ENCODE results near the gene ENOPH1.
"Not testable (repeated sequence)": the region's sequence is repeated elsewhere in the genome, so short reads cannot be mapped to it uniquely, and the experiment has no call there.

The ENOPH1 gene

GRCh38 chr4:82473080-82473479, 42.7 kb downstream of the ENOPH1 start:
- DNase-seq (ENCODE audit: low spot score), result not testable (repeated sequence)

GRCh38 chr4:82473621-82474164, 43.3 kb downstream of the ENOPH1 start:
- DNase-seq (ENCODE audit: low spot score), result no peak

- DNase-seq (ENCODE audit: low spot score), result not testable (repeated sequence)
Observed at GRCh38 chr4:82475931-82476330, 45.5 kb downstream of the ENOPH1 start.

GRCh38 chr4:82477469-82477868, 47.1 kb downstream of the ENOPH1 start:
- DNase-seq (ENCODE audit: low spot score), result not testable (repeated sequence)

GRCh38 chr4:82479562-82479961, 49.2 kb downstream of the ENOPH1 start:
- DNase-seq (ENCODE audit: low spot score), result no peak

- DNase-seq (ENCODE audit: low spot score), result no peak
Observed at GRCh38 chr4:82480771-82481505, 50.5 kb downstream of the ENOPH1 start.

- no peak for DNase-seq (ENCODE audit: low spot score)
Observed at GRCh38 chr4:82481506-82481840, 51.1 kb downstream of the ENOPH1 start.

GRCh38 chr4:82482387-82482786, 52.0 kb downstream of the ENOPH1 start:
- DNase-seq (ENCODE audit: low spot score), result no peak

- no peak for DNase-seq (ENCODE audit: low spot score)
Observed at GRCh38 chr4:82484996-82485783, 54.8 kb downstream of the ENOPH1 start.

- DNase-seq (ENCODE audit: low spot score), result no peak
Observed at GRCh38 chr4:82489076-82489475, 58.7 kb downstream of the ENOPH1 start.

GRCh38 chr4:82489987-82490386, 59.6 kb downstream of the ENOPH1 start:
- DNase-seq (ENCODE audit: low spot score), result no peak

- DNase-seq (ENCODE audit: low spot score), result no peak
Observed at GRCh38 chr4:82491251-82491960, 61.0 kb downstream of the ENOPH1 start.

- DNase-seq (ENCODE audit: low spot score), result peak; percentile 74
Observed at GRCh38 chr4:82493721-82494425, 63.5 kb downstream of the ENOPH1 start.

GRCh38 chr4:82495666-82496065, 65.3 kb downstream of the ENOPH1 start:
- DNase-seq (ENCODE audit: low spot score), result no peak

- no peak for DNase-seq (ENCODE audit: low spot score)
Observed at GRCh38 chr4:82496349-82496748, 66.0 kb downstream of the ENOPH1 start.

GRCh38 chr4:82499738-82500434, 69.5 kb downstream of the ENOPH1 start:
- DNase-seq (ENCODE audit: low spot score), result no peak

- DNase-seq (ENCODE audit: low spot score), result no peak
Observed at GRCh38 chr4:82500435-82501153, 70.2 kb downstream of the ENOPH1 start.

GRCh38 chr4:82501154-82501442, 70.7 kb downstream of the ENOPH1 start:
- DNase-seq (ENCODE audit: low spot score), result no peak

GRCh38 chr4:82508011-82508410, 77.6 kb downstream of the ENOPH1 start:
- DNase-seq (ENCODE audit: low spot score), result no peak

- no peak for DNase-seq (ENCODE audit: low spot score)
Observed at GRCh38 chr4:82508806-82509428, 78.5 kb downstream of the ENOPH1 start.

All from kidney tubule cell (primary cell).